ENCODE measurements around the gene PHC2.

PHC2 gene

DNA sequence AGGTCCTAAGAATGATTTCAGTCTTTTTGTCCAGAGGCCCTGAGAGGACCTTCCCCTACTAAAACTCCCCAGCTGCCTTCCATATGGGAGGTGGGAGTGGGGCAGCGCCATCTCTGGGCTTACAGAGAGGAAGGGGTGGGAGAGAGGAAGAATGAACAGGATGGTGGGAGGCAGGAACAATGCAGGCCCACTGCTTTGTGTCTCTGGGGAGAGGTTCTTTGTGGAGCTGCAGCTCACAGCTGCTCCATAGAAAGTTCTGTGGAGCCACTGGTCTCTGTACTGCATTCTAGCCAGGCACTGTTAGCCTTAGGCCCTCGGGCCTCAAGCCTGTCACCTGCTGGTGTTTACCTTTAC lies 66.4 kb downstream of the PHC2 start:
- peaks cover 70% of the 10 kb centered on the region for H3K4me1 ChIP-seq (ENCODE audit: insufficient read depth, low read length)
- no peaks in the 10 kb centered on the region for H3K9me3 ChIP-seq (ENCODE audit: low read length)
- H2AFZ ChIP-seq (ENCODE audit: low read depth, low read length): no peak overlapping the region
- no peaks in the 10 kb centered on the region for H3K36me3 ChIP-seq (ENCODE audit: insufficient read depth, low read length)
- no peaks in the 10 kb centered on the region for H3K27me3 ChIP-seq (ENCODE audit: insufficient read depth, low read length)
- H3K4me3 ChIP-seq (ENCODE audit: low read length): peak overlapping the region; percentile 16

- Histone ChIP-seq H3K9me3 (ENCODE audit: low read length) (no peaks in the 10 kb centered on the region), H2AFZ (ENCODE audit: low read depth, low read length) (no peak overlapping the region), H3K27me3 (ENCODE audit: insufficient read depth, low read length) (no peaks in the 10 kb centered on the region), H3K4me1 (ENCODE audit: insufficient read depth, low read length) (peaks cover 75% of the 10 kb centered on the region), H3K36me3 (ENCODE audit: insufficient read depth, low read length) (no peaks in the 10 kb centered on the region), H3K4me3 (ENCODE audit: low read length) (peak overlapping the region; percentile 55)
Observed at GRCh38 chr1:33363470-33363861, 67.4 kb downstream of the PHC2 start.

GRCh38 chr1:33363021-33363420 lies 67.9 kb downstream of the PHC2 start:
- Histone ChIP-seq H3K4me1 (ENCODE audit: insufficient read depth, low read length) (peaks cover 79% of the 10 kb centered on the region), H3K4me3 (ENCODE audit: low read length) (peak overlapping the region; percentile 55), H3K27me3 (ENCODE audit: insufficient read depth, low read length) (no peaks in the 10 kb centered on the region), H2AFZ (ENCODE audit: low read depth, low read length) (no peak overlapping the region), H3K36me3 (ENCODE audit: insufficient read depth, low read length) (no peaks in the 10 kb centered on the region), H3K9me3 (ENCODE audit: low read length) (no peaks in the 10 kb centered on the region)

DNA sequence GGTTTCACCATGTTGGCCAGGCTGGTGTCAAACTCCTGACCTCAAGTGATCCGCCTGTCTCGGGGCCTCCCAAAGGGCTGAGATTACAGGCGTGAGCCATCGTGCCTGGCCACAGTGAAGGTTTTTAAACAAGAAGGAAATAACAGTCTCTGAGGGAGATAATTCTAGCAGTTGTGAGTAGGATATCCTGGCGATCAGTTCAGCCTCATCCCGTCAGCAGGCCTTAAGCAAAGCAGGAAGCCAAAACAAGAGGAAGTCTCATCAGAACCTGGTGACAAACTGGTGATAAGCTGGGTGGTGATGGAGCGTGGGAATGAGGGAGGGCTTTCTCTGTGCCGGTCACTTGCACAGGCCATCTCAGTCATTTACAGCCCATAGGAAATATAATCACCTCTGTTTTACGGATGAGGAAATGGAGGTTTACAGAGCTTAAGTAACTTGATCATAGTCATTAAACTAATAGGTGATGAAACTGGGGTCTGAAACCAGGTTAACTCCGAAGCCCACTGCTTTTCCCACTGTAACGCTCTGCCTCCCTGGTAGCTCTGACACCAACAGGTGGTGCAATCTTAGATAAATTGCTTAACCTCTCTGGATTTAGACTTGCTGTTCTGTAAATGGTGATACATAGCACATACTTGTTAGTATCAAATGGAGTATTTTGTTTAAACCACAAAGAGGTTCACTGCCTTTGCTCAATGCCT lies 69.2 kb downstream of the PHC2 start:
- Histone ChIP-seq H3K9me3 (ENCODE audit: low read length) (no peaks in the 10 kb centered on the region), H3K36me3 (ENCODE audit: insufficient read depth, low read length) (no peaks in the 10 kb centered on the region), H3K27me3 (ENCODE audit: insufficient read depth, low read length) (no peaks in the 10 kb centered on the region), H3K4me3 (ENCODE audit: low read length) (no peak overlapping the region), H3K4me1 (ENCODE audit: insufficient read depth, low read length) (peaks cover 68% of the 10 kb centered on the region), H2AFZ (ENCODE audit: low read depth, low read length) (no peak overlapping the region)

DNA sequence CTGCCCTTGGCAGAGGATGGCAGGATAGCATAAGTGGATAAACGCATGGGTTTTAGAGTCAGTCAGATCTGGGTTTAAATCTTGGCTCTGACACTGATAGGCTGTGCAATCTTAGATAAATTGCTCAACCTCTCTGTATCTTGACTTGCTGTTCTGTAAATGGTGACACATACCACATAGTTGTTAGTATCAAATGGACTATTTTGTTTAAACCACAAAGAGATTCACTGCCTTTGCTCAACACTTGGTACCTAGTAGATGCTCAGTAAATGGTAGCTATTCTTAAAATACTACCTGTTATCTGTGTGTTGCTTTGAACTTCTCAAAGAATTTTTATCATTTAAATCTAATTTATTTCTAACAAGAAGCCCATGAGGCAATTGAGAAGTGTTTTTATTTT lies 70.5 kb downstream of the PHC2 start:
- Histone ChIP-seq H3K4me1 (ENCODE audit: insufficient read depth, low read length) (peaks cover 55% of the 10 kb centered on the region), H2AFZ (ENCODE audit: low read depth, low read length) (no peak overlapping the region), H3K27me3 (ENCODE audit: insufficient read depth, low read length) (no peaks in the 10 kb centered on the region), H3K4me3 (ENCODE audit: low read length) (no peak overlapping the region), H3K36me3 (ENCODE audit: insufficient read depth, low read length) (no peaks in the 10 kb centered on the region), H3K9me3 (ENCODE audit: low read length) (no peaks in the 10 kb centered on the region)

GRCh38 chr1:33359931-33360330 lies 71.0 kb downstream of the PHC2 start:
- Histone ChIP-seq H2AFZ (ENCODE audit: low read depth, low read length) (no peak overlapping the region), H3K4me3 (ENCODE audit: low read length) (no peak overlapping the region)

GRCh38 chr1:33358795-33359503 lies 71.9 kb downstream of the PHC2 start:
- no peaks in the 10 kb centered on the region for H3K27me3 ChIP-seq (ENCODE audit: insufficient read depth, low read length)
- H3K36me3 ChIP-seq (ENCODE audit: insufficient read depth, low read length): peaks cover 3% of the 10 kb centered on the region
- H3K4me1 ChIP-seq (ENCODE audit: insufficient read depth, low read length): peaks cover 41% of the 10 kb centered on the region
- no peaks in the 10 kb centered on the region for H3K9me3 ChIP-seq (ENCODE audit: low read length)
- no peak overlapping the region for H3K4me3 ChIP-seq (ENCODE audit: low read length)
- no peak overlapping the region for H2AFZ ChIP-seq (ENCODE audit: low read depth, low read length)

More at GRCh38 chr1:33359931-33360330, 71.0 kb downstream of the PHC2 start:
- H3K4me1 ChIP-seq (ENCODE audit: insufficient read depth, low read length): peaks cover 51% of the 10 kb centered on the region
- no peaks in the 10 kb centered on the region for H3K9me3 ChIP-seq (ENCODE audit: low read length)
- no peaks in the 10 kb centered on the region for H3K36me3 ChIP-seq (ENCODE audit: insufficient read depth, low read length)
- no peaks in the 10 kb centered on the region for H3K27me3 ChIP-seq (ENCODE audit: insufficient read depth, low read length)

DNA sequence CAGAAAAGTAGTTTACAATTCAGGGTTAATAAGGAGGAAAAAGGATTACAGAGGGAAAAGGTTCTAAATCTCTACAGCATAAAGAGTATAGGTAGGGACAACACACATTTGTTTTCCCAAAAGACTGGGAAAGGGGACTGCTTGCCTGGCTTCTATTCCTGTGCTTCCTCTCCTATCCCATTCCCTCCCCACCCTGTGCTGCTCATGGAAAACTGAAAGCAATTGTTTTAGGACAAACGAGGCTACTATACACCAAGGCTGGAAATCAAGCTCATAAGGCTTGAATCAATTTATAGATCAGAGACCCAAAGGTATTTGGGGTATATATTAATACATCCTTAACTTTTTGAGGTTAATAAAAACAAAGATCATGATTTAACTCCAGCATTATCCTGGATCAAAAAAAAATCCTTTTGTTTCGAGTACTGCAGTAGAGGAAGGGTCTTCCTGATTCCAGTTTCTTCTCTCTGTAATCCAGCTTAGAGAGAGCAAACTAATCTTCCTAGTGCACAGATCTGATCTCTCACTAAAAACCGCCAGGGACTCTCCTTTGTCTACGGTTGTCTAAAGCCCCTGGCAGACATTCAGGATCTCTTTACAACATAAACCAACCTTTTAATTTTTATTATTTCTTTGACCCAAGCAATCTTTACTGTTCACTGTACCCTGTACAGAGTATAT lies 72.6 kb downstream of the PHC2 start:
- Histone ChIP-seq H3K4me1 (ENCODE audit: insufficient read depth, low read length) (peaks cover 39% of the 10 kb centered on the region), H2AFZ (ENCODE audit: low read depth, low read length) (no peak overlapping the region), H3K9me3 (ENCODE audit: low read length) (no peaks in the 10 kb centered on the region), H3K27me3 (ENCODE audit: insufficient read depth, low read length) (no peaks in the 10 kb centered on the region), H3K4me3 (ENCODE audit: low read length) (no peak overlapping the region), H3K36me3 (ENCODE audit: insufficient read depth, low read length) (peaks cover 3% of the 10 kb centered on the region)

- H3K9me3 ChIP-seq (ENCODE audit: low read length): no peaks in the 10 kb centered on the region
Observed at GRCh38 chr1:33357099-33357498, 73.8 kb downstream of the PHC2 start.

DNA sequence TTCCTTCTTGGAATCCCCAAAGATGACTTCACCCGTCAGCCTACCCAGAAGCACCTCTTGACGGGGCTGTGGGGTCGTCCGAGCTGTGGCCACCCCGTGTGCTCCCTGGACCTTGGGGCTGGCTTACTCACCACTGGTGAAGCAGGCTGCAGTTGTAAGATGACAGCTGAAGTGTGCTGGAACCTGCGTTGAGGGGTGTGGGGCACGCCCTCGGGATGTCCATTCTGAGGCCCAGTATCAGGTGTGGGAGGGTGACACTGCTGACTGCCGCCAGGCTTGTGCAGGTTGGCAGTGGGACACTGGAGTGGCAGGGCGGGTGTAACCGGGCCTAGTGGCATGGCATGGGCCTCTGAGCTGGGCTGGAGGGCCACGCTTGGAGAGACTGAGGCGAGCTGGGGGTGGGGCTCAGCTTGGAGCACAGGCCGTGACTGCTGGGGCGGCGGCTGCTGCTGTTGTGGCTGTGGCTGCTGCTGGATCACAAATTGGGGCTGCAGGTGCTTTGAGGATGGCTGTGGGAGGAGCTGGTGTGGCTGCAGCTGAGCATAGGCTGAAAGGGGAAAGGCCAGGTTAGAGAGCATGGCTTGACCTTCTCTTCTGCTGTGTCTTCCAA lies 76.1 kb downstream of the PHC2 start:
- no peaks in the 10 kb centered on the region for H3K9me3 ChIP-seq (ENCODE audit: low read length)
- peaks cover 27% of the 10 kb centered on the region for H3K4me1 ChIP-seq (ENCODE audit: insufficient read depth, low read length)
- no peaks in the 10 kb centered on the region for H3K27me3 ChIP-seq (ENCODE audit: insufficient read depth, low read length)
- peaks cover 3% of the 10 kb centered on the region for H3K36me3 ChIP-seq (ENCODE audit: insufficient read depth, low read length)
- no peak overlapping the region for H3K4me3 ChIP-seq (ENCODE audit: low read length)
- H2AFZ ChIP-seq (ENCODE audit: low read depth, low read length): no peak overlapping the region

More at GRCh38 chr1:33357099-33357498, 73.8 kb downstream of the PHC2 start:
- Histone ChIP-seq H3K27me3 (ENCODE audit: insufficient read depth, low read length) (no peaks in the 10 kb centered on the region), H3K4me3 (ENCODE audit: low read length) (no peak overlapping the region), H2AFZ (ENCODE audit: low read depth, low read length) (no peak overlapping the region), H3K36me3 (ENCODE audit: insufficient read depth, low read length) (peaks cover 3% of the 10 kb centered on the region), H3K4me1 (ENCODE audit: insufficient read depth, low read length) (peaks cover 27% of the 10 kb centered on the region)

DNA sequence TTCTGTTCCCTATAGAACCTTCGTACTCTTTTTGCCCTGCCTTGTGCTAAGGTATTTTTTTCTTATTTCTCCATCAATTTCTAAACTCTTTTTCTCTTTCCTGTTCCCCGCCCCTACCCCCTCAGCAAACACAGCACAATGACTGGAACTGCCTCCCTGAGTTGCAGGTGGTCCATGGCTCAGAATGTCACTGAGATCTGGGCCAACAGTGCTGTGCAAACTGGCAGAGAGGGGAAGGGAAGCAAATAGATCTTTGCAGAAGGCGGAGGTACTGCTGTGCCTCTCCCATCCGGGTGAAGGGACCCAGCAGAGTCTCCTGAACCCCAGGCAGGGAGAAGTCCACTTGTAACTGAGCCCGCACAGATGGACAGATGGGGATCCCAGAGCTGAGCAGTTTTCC lies 77.4 kb downstream of the PHC2 start:
- H3K36me3 ChIP-seq (ENCODE audit: insufficient read depth, low read length): peaks cover 3% of the 10 kb centered on the region
- H3K4me3 ChIP-seq (ENCODE audit: low read length): no peak overlapping the region
- H2AFZ ChIP-seq (ENCODE audit: low read depth, low read length): no peak overlapping the region
- no peaks in the 10 kb centered on the region for H3K9me3 ChIP-seq (ENCODE audit: low read length)
- H3K27me3 ChIP-seq (ENCODE audit: insufficient read depth, low read length): no peaks in the 10 kb centered on the region
- peaks cover 26% of the 10 kb centered on the region for H3K4me1 ChIP-seq (ENCODE audit: insufficient read depth, low read length)

- peaks cover 12% of the 10 kb centered on the region for H3K36me3 ChIP-seq (ENCODE audit: insufficient read depth, low read length)
- no peak overlapping the region for H2AFZ ChIP-seq (ENCODE audit: low read depth, low read length)
- no peaks in the 10 kb centered on the region for H3K27me3 ChIP-seq (ENCODE audit: insufficient read depth, low read length)
- H3K4me3 ChIP-seq (ENCODE audit: low read length): no peak overlapping the region
- H3K9me3 ChIP-seq (ENCODE audit: low read length): no peaks in the 10 kb centered on the region
- H3K4me1 ChIP-seq (ENCODE audit: insufficient read depth, low read length): peaks cover 41% of the 10 kb centered on the region
Observed at GRCh38 chr1:33351281-33351660, 79.6 kb downstream of the PHC2 start.

Data from neuron (in vitro differentiated cells).